ENCODE data around the gene SLC35A4.
"Not testable (repeated sequence)": the region's sequence is repeated elsewhere in the genome, so short reads cannot be mapped to it uniquely, and the experiment has no call there.

The SLC35A4 gene

GRCh38 chr5:140571105-140571504 lies 6.5 kb downstream of the SLC35A4 start:
- TF ChIP-seq CTCF (IDR thresholded peaks at IDR 0.05; ENCODE audit: low read length, missing control alignments): no peak
- DNase-seq (ENCODE audit: low read depth): no peak

GRCh38 chr5:140573683-140574082 lies 9.1 kb downstream of the SLC35A4 start:
- DNase-seq (ENCODE audit: low read depth): no peak
- H3K4me3 ChIP-seq (replicated peaks; ENCODE audit: low read depth, low read length): no peak overlapping the region
- TF ChIP-seq CTCF (IDR thresholded peaks at IDR 0.05; ENCODE audit: low read length, missing control alignments): no peak

More at GRCh38 chr5:140571105-140571504, 6.5 kb downstream of the SLC35A4 start:
- no peak overlapping the region for H3K4me3 ChIP-seq (replicated peaks; ENCODE audit: low read depth, low read length)

GRCh38 chr5:140574165-140574564 lies 9.5 kb downstream of the SLC35A4 start:
- DNase-seq (ENCODE audit: low read depth): peak; percentile 73
- TF ChIP-seq CTCF (IDR thresholded peaks at IDR 0.05; ENCODE audit: low read length, missing control alignments): no peak
- no peak overlapping the region for H3K4me3 ChIP-seq (replicated peaks; ENCODE audit: low read depth, low read length)

- DNase-seq (ENCODE audit: low read depth): peak; percentile 79
- no peak overlapping the region for H3K4me3 ChIP-seq (replicated peaks; ENCODE audit: low read depth, low read length)
- peak; percentile 67 for TF ChIP-seq CTCF (IDR thresholded peaks at IDR 0.05; ENCODE audit: low read length, missing control alignments)
These were observed 10.7 kb downstream of the SLC35A4 start for GRCh38 chr5:140575309-140575708.

- no peak for TF ChIP-seq CTCF (IDR thresholded peaks at IDR 0.05; ENCODE audit: low read length, missing control alignments)
- no peak overlapping the region for H3K4me3 ChIP-seq (replicated peaks; ENCODE audit: low read depth, low read length)
- DNase-seq (ENCODE audit: low read depth): peak; percentile 29
These were observed 12.2 kb downstream of the SLC35A4 start for GRCh38 chr5:140576776-140577201.

GRCh38 chr5:140579188-140579747 lies 14.6 kb downstream of the SLC35A4 start:
- H3K4me3 ChIP-seq (replicated peaks; ENCODE audit: low read depth, low read length); DNase-seq (ENCODE audit: low read depth): not testable (repeated sequence)

- H3K4me3 ChIP-seq (replicated peaks; ENCODE audit: low read depth, low read length): no peak overlapping the region
- TF ChIP-seq CTCF (IDR thresholded peaks at IDR 0.05; ENCODE audit: low read length, missing control alignments): no peak
- no peak for DNase-seq (ENCODE audit: low read depth)
These were observed 22.9 kb downstream of the SLC35A4 start for GRCh38 chr5:140587495-140587894.

Measured in fibroblast of pulmonary artery (primary cell).